ENCODE results near the gene NRARP.

DNA sequence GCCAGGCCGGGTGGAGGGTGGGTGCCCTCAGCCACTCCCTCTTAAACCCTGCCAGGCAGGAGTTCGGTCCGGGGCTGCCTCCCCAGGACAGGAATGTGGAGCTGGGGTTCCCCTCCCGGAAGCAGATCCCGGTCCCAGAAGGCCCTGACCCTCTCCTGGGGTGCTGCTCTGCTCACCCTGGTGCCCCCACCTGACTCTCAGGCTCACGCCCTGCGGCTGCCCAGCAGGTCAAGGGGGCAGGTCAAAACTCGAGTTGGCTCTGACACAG, 3.7 kb upstream of the NRARP start:
- TF ChIP-seq EZH2 (IDR thresholded peaks at IDR 0.05; ENCODE audit: insufficient read depth, poor library complexity, severe bottlenecking) = no peak
- no peak for TF ChIP-seq EZH2phosphoT487 (IDR thresholded peaks at IDR 0.05; ENCODE audit: insufficient read depth, low read depth)

Data from GM23248 (cell line).